Parathyroid adenoma (tissue), 2 donors: ENCODE data around the gene ZNF609.

Source experiments
- H2AFZ ChIP-seq: fragments of 300-600 bp; sonication (generic); one replicate; pipeline ENCODE4 v1.7.0; 2017; ENCODE audit warnings: antibody characterized with exemption, mild to moderate bottlenecking
- H3K27ac ChIP-seq: fragments of 300-600 bp; sonication (generic); one replicate; pipeline ENCODE4 v1.7.0; 2017
- H3K27me3 ChIP-seq: fragments of 300-600 bp; sonication (generic); one replicate; pipeline ENCODE4 v1.7.0; 2017; ENCODE audit warnings: low read length; ENCODE audit not compliant: control insufficient read depth, insufficient read depth
- H3K36me3 ChIP-seq: fragments of 300-600 bp; sonication (generic); one replicate; pipeline ENCODE4 v1.7.0; 2017; ENCODE audit warnings: low read length; ENCODE audit not compliant: control insufficient read depth, insufficient read depth
- H3K4me1 ChIP-seq: fragments of 300-600 bp; sonication (generic); one replicate; pipeline ENCODE4 v1.7.0; 2017; ENCODE audit warnings: control low read depth
- H3K4me2 ChIP-seq: fragments of 300-600 bp; sonication (generic); one replicate; pipeline ENCODE4 v1.7.0; 2017; ENCODE audit warnings: low read length
- H3K4me3 ChIP-seq: fragments of 300-600 bp; sonication (generic); one replicate; pipeline ENCODE4 v1.7.0; 2017; ENCODE audit warnings: low read depth, low read length
- H3K79me2 ChIP-seq: fragments of 300-600 bp; sonication (generic); one replicate; pipeline ENCODE4 v1.7.0; 2017; ENCODE audit warnings: control low read depth
- H3K9ac ChIP-seq: fragments of 300-600 bp; sonication (generic); one replicate; pipeline ENCODE4 v1.7.0; 2017; ENCODE audit warnings: mild to moderate bottlenecking
- H3K9me3 ChIP-seq: fragments of 300-600 bp; sonication (generic); one replicate; pipeline ENCODE4 v1.7.0; 2017; ENCODE audit warnings: low read length; ENCODE audit not compliant: control insufficient read depth
- TF ChIP-seq, protein P1 (sequence below): fragments of 300-600 bp; sonication (generic); IDR thresholded peaks from one replicate; pipeline ENCODE4 v1.7.0; 2017; ENCODE audit warnings: antibody characterized with exemption, mild to moderate bottlenecking
- donor health status: primary hyperparathyroidism.

ZNF609 gene

DNA sequence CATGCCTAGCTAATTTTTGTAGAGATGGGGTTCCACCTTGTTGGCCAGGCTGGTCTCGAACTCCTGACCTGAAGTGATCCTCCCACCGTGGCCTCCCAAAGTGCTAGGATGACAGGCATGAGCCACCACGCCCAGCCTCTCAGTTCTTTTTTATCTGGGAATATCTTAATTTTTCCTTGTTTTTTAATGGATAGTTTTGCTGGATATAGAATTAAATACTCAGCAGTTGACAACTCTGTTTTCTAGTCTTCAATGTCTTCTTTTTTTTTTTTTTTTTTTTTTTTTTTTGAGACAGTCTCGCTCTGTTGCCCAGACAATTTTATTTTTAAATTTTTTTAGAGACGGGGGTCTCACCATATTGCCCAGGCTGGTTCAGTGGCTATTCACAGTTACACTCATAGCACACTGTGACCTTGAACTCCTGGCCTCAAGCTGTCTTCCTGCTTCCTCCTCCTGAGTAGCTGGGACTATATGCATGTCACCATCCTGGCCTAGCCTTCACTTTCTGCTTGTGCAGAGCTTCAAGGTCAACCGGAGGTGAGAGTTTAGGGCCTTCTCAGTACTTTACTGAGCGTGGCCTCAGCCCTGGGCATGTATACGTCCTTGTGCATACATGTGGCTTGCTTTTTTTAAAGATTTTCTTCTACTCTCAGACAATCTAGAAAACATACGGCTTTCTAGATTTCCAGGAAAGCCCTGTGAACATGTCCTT is 120.5 kb downstream of the ZNF609 start:
- Histone ChIP-seq H3K4me1 (peaks cover 4% of the 10 kb centered on the region), H3K4me3 (no peak overlapping the region), H2AFZ (no peak overlapping the region), H3K27me3 (no peaks in the 10 kb centered on the region), H3K4me2 (no peak overlapping the region), H3K9ac (no peak overlapping the region), H3K9me3 (no peaks in the 10 kb centered on the region), H3K36me3 (no peaks in the 10 kb centered on the region), H3K79me2 (peaks cover 8% of the 10 kb centered on the region), H3K27ac (no peak overlapping the region)
- TF ChIP-seq, protein P1, sequence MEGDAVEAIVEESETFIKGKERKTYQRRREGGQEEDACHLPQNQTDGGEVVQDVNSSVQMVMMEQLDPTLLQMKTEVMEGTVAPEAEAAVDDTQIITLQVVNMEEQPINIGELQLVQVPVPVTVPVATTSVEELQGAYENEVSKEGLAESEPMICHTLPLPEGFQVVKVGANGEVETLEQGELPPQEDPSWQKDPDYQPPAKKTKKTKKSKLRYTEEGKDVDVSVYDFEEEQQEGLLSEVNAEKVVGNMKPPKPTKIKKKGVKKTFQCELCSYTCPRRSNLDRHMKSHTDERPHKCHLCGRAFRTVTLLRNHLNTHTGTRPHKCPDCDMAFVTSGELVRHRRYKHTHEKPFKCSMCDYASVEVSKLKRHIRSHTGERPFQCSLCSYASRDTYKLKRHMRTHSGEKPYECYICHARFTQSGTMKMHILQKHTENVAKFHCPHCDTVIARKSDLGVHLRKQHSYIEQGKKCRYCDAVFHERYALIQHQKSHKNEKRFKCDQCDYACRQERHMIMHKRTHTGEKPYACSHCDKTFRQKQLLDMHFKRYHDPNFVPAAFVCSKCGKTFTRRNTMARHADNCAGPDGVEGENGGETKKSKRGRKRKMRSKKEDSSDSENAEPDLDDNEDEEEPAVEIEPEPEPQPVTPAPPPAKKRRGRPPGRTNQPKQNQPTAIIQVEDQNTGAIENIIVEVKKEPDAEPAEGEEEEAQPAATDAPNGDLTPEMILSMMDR, result no peak

DNA sequence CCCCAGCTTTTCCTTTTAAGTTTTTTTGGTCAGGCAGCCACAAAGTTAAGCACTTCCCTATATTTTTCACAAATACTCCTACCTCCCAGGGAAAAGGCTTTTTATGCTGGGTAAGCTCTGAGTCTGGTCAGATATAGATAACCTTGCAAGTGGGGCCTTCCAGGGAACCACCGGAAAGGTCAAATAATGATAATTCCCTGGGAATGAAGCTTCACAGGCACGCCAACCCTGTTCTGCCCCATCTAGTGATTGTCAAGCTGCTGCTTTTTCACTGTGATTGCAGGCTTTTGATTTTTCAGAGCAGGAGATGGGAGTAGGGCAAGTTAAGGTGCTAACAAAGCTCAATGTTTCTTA is 121.0 kb downstream of the ZNF609 start:
- H3K4me1 ChIP-seq, result peaks cover 4% of the 10 kb centered on the region
- H2AFZ ChIP-seq, result no peak overlapping the region
- no peaks in the 10 kb centered on the region for H3K36me3 ChIP-seq
- H3K27ac ChIP-seq, result no peak overlapping the region
- H3K79me2 ChIP-seq, result peaks cover 11% of the 10 kb centered on the region
- no peak overlapping the region for H3K4me3 ChIP-seq
- no peak overlapping the region for H3K4me2 ChIP-seq
- no peak overlapping the region for H3K9ac ChIP-seq
- H3K27me3 ChIP-seq, result no peaks in the 10 kb centered on the region
- TF ChIP-seq, protein P1, result no peak
- H3K9me3 ChIP-seq, result no peaks in the 10 kb centered on the region

DNA sequence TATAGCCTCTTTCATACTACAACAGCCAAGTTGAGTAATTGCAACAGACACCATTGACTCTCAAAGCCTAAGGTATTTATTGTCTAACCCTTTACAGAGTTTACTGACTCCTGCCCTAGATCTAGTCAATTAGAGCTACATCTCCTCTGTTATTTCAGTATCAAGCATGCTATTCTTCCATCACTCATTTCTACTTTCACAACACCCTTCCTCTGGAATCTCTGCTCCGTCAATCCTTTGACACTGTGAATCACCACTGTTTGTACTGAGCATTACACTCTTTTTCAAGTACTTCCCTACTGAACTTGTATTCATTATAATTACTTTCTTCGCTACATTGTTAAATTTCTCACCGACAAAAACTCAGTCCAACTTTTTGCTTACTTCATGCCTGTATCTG is 121.8 kb downstream of the ZNF609 start:
- no peaks in the 10 kb centered on the region for H3K9me3 ChIP-seq
- peaks cover 4% of the 10 kb centered on the region for H3K4me1 ChIP-seq
- H3K4me3 ChIP-seq, result no peak overlapping the region
- H3K27me3 ChIP-seq, result no peaks in the 10 kb centered on the region
- H3K4me2 ChIP-seq, result no peak overlapping the region
- H2AFZ ChIP-seq, result no peak overlapping the region
- TF ChIP-seq, protein P1, result no peak
- H3K36me3 ChIP-seq, result no peaks in the 10 kb centered on the region
- no peak overlapping the region for H3K9ac ChIP-seq
- peaks cover 11% of the 10 kb centered on the region for H3K79me2 ChIP-seq
- H3K27ac ChIP-seq, result no peak overlapping the region

DNA sequence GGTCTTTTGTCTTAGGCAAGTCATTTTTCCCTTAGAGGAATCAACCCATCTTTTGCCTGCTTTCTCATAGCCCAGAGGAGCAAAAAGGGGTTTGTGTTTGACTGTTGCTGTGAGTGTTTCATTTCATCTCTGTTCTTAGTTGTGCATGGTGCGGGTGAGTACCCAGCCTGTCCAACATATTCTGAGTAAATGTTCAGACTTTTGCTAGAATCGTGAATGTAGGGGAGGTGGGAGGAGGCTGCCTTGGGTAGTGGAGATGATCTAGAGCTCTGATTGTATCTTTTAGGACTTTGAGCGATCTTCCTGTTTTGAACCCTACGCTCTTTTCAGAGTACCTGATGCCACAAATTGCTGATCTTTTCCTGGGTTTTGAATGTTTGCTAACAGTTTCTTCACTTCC is 123.1 kb downstream of the ZNF609 start:
- H3K9me3 ChIP-seq, result no peaks in the 10 kb centered on the region
- no peak overlapping the region for H2AFZ ChIP-seq
- H3K27me3 ChIP-seq, result no peaks in the 10 kb centered on the region
- TF ChIP-seq, protein P1, result no peak
- no peak overlapping the region for H3K27ac ChIP-seq
- H3K36me3 ChIP-seq, result no peaks in the 10 kb centered on the region
- peaks cover 4% of the 10 kb centered on the region for H3K4me1 ChIP-seq
- H3K79me2 ChIP-seq, result peaks cover 11% of the 10 kb centered on the region
- H3K4me3 ChIP-seq, result no peak overlapping the region
- H3K9ac ChIP-seq, result no peak overlapping the region
- H3K4me2 ChIP-seq, result no peak overlapping the region

DNA sequence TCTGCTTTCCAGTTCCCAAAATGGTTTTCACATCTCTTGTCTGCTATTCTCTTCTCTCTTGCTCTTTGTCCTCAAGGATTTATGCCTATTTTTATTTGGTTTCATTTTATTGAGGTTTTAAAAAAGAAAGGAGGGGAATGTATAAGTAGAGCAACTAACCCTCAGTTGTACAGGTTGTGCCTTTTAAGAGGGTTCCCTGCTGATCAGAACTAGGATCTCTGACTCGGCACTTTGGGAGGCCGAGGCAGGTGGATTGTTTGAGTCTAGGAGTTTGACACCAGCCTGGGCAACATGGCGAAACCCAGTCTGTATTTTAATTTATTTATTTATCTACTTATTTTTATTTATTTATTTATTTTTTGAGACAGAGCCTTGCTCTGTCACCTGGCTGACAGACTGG is 123.6 kb downstream of the ZNF609 start:
- Histone ChIP-seq H3K4me3 (no peak overlapping the region), H3K4me2 (no peak overlapping the region), H3K27ac (no peak overlapping the region), H3K9ac (no peak overlapping the region), H3K4me1 (peaks cover 8% of the 10 kb centered on the region), H2AFZ (no peak overlapping the region), H3K79me2 (peaks cover 11% of the 10 kb centered on the region), H3K27me3 (no peaks in the 10 kb centered on the region), H3K9me3 (no peaks in the 10 kb centered on the region), H3K36me3 (no peaks in the 10 kb centered on the region)
- TF ChIP-seq, protein P1, result no peak
